Measurements from ENCODE around the gene CES2. TPM values are rescaled to one million over a fixed set of nuclear protein-coding genes. Genes with fewer than 3 reads are reported as not detected.

CES2 gene
- total and polyA plus RNA-seq, 2 donors (not counting 3 experiments of a cell fraction or from before 2014, with no cell fraction given) = 19.1 to 28.8 TPM

GRCh38 chr16:66904428-66904845, 30.9 kb upstream of the CES2 start:
- Histone ChIP-seq H3K79me2 (ENCODE audit: control insufficient read depth, insufficient read depth, low read length) (no peaks in the 10 kb centered on the region), H3K27me3 (ENCODE audit: control insufficient read depth in 2 of 2, insufficient read depth in 2 of 2, low read length in 2 of 2) (no peaks in the 10 kb centered on the region), H2AFZ (ENCODE audit: low read depth, low read length) (no peak overlapping the region), H3K9me1 (replicated peaks; ENCODE audit: control insufficient read depth, extremely low read depth, insufficient read depth, low read length) (no peaks in the 10 kb centered on the region), H3K36me3 (ENCODE audit: control insufficient read depth in 2 of 2, extremely low read depth in 1 of 2, insufficient read depth in 2 of 2, low read length in 2 of 2) (no peaks in the 10 kb centered on the region), H3K4me2 (ENCODE audit: insufficient read depth, low read length) (no peak overlapping the region), H3K9ac (replicated peaks; ENCODE audit: extremely low read depth, insufficient read depth, low read length) (no peak overlapping the region), H3K4me1 (ENCODE audit: control insufficient read depth, extremely low read depth, insufficient read depth, low read length) (peaks cover 8% of the 10 kb centered on the region), H4K20me1 (replicated peaks; ENCODE audit: control insufficient read depth, extremely low read depth, insufficient read depth, low read length) (no peaks in the 10 kb centered on the region), H3K9me3 (replicated peaks; ENCODE audit: control insufficient read depth, insufficient read depth, low read length) (no peaks in the 10 kb centered on the region), H3K4me3 (replicated peaks in 1 of 3; ENCODE audit: insufficient read depth in 1 of 3, low read depth in 1 of 3, low read length in 3 of 3) (no peak overlapping the region), H3K27ac (ENCODE audit: insufficient read depth, low read depth, low read length) (no peak overlapping the region)
- dilution Hi-C loops (cut with MboI; ENCODE audit: extremely low pct_ligation_motif_present, low sequenced_read_pairs) = no loop called here
- BruUV-seq (replicated peaks) = no TSS peak
- DNase-seq (ENCODE audit: low read depth, low spot score) (no peak), FAIRE-seq (no peak)
- ChIA-PET CTCF (interaction anchor here (0.9 to 1.6 kb wide), 2 partner anchors 9 to 50 kb away, joined by 3 to 4 read pairs; no protein-coding TSS in a partner anchor), POLR2A (no interaction called here)
- intact Hi-C loops (cut with micrococcal nuclease) = no loop called here
- TF ChIP-seq MAX (IDR thresholded peaks at IDR 0.05; ENCODE audit: insufficient read depth, insufficient read length) (no peak), EZH2 (IDR thresholded peaks at IDR 0.05; ENCODE audit: borderline replicate concordance, low read depth, low read length, severe bottlenecking) (no peak), FOS (IDR thresholded peaks at IDR 0.05; ENCODE audit: borderline replicate concordance, insufficient read depth, low read length) (no peak), JUN (IDR thresholded peaks at IDR 0.05; ENCODE audit: borderline replicate concordance, insufficient read depth, insufficient read length, low read depth) (no peak), POLR2A (IDR thresholded peaks at IDR 0.05; ENCODE audit: low read depth, low read length) (no peak), GATA2 (IDR thresholded peaks at IDR 0.05; ENCODE audit: insufficient read depth, insufficient read length, low read depth, low read length) (no peak), CTCF (IDR thresholded peaks at IDR 0.05; ENCODE audit: extremely low read depth in 1 of 2, insufficient read depth in 1 of 2, low read depth in 1 of 2, low read length in 2 of 2) (no peak), MYC (IDR thresholded peaks at IDR 0.05; ENCODE audit: low read depth, low read length) (no peak), POLR2AphosphoS5 (IDR thresholded peaks at IDR 0.05; ENCODE audit: insufficient read depth, low read depth, low read length) (no peak)

Data from endothelial cell of umbilical vein (primary cell).